GM19193 (cell line): ENCODE results near the gene STK4.

Source experiments
- POLR2A ChIP-seq: IDR thresholded peaks from 4 replicates; pipeline ENCODE4 v1.6.1; 2011; ENCODE audit not compliant: insufficient read depth, insufficient read length; ENCODE audit errors: extremely low read depth

STK4 gene

DNA sequence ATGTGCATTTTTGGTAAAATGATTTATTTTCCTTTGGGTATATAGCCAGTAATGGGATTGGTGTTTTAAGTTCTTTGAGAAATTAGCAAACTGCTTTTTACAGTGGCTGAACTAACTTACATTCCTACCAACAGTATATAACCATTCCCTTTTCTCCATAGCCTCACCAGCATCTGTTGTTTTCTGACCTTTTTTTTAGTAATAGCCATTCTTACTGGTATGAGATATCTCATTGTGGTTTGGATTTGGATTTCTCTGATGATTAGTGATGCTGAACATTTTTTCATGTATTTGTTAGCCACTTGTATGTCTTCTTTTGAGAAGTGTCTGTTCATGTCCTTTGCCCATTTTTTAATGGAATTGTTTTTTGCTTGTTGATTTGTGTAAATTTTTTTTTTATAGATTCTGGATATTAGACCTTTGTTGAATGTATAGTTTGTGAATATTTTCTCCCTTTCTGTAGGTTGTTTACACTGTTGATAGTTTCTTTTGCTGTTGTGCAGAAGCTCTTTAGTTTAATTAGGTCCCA, 42.3 kb downstream of the STK4 start:
- no peak for TF ChIP-seq POLR2A

- no peak for TF ChIP-seq POLR2A
Observed at GRCh38 chr20:45010399-45010828, 44.1 kb downstream of the STK4 start.

DNA sequence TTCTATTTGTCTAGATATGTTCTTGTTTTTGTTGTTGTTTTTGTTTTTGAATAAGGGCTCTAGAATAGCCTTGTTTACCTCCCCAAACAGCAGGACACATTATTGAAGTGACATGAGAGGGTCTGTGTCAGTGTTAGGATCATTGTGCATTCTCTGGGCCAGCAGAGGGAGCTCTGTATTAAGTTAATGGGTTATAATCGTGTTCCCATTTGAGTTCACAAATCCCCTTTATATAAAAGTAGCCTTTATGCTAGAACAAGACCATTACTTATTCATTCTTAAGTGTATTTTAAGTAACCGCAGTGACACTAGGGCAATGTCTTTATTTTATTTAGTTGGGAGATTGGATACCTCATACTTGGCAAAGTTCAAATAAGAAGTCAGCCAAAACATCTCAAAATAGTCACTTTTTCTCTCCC, 44.8 kb downstream of the STK4 start:
- TF ChIP-seq POLR2A, result no peak

- TF ChIP-seq POLR2A, result no peak
Observed at GRCh38 chr20:45012682-45013302, 46.5 kb downstream of the STK4 start.

DNA sequence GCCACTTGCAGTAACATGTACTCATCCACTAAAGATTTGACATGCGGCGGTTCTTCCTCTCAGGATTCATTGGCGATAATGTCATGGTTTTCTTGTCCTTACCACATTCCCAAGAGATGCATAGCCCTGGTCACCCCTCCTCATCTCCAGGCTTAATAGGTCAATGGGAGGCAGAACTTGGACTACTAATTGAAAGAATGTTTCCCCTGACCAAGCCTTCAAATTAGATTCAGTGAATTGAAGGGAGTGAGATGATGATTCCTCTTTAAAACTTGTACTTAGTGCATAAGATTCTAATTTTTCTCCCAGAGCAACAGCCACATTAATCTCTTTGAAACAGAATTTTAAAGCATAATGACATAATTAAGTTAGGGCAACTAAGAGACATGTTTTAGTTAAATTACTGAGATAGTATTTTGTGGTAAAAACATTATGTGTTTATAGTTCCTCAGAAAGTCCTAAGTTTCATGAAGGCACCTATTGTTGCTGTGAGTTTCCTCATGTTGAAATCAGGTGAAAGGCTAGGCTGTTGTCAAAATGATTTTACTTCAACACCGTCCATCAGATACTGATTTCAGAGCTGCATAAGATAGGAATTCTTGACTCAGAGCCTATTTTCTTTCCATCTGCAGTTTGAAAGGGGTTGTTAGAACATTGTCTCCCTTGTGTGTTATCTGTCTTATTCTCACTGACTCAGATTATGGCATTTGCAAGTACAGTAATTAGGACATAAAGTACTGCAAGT, 48.5 kb downstream of the STK4 start:
- no peak for TF ChIP-seq POLR2A

DNA sequence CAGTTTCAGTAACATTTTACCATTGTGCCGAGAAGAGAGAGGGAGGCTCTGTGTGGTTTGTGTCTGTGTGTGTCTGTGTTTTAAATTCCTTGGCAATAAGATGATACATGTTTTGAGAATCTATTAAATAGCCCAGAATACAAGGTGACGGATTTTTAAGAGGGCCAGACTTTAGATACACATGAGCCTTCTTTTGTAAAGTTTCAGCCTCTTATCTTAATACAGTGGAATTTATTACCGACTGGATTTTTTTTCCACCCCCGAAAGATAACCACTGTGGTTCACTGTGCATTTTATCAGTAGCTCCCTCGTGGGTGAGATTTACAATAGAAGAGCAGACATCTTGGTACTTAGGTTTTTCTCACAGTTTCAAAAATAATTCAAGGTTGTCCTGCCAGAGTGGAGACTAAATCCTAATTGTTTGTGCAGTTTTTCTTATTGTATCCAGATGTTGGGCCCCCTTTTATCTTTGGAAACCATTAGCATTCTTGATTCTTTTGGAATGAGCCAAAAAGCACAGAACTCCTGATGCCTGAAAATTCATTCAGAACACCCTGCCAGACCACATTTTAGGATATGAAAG, 49.9 kb downstream of the STK4 start:
- TF ChIP-seq POLR2A, result no peak

DNA sequence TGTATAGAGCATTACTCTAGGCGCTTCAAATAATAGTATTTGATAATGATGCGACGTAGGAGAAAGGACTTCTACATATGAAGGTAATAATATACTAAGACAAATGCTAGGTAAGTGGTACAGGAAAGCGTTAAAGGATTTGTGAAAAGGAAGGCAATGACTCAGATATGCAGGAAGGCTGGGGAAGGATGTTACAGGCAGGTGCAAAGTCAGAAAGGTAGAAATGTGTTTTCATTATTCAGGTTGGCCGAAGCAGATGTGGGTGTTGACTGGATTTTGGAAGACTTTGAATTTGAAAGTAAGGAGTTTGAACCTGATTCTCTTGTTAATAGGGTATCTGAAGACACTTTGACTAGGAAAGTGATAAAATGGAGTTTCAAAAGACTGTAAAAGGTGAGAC, 51.0 kb downstream of the STK4 start:
- TF ChIP-seq POLR2A, result no peak

DNA sequence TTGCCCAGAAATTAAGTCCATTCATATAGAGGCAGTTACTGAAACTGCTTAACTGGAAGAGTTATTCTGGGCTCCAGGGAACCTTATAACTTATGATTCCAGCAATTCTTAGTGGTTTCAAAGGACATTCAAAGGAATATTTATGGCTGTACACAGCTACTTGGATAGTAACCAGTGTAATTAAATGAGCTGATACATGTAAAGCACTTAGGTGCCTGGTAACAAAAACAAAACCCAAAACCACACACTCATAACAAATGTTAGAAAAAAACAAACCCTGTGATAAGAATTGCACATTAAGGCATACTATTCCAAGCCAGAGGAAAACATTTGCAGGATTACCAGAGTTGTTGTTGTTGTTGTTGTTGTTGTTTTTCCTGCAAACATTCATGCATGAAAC, 51.5 kb downstream of the STK4 start:
- TF ChIP-seq POLR2A, result no peak

DNA sequence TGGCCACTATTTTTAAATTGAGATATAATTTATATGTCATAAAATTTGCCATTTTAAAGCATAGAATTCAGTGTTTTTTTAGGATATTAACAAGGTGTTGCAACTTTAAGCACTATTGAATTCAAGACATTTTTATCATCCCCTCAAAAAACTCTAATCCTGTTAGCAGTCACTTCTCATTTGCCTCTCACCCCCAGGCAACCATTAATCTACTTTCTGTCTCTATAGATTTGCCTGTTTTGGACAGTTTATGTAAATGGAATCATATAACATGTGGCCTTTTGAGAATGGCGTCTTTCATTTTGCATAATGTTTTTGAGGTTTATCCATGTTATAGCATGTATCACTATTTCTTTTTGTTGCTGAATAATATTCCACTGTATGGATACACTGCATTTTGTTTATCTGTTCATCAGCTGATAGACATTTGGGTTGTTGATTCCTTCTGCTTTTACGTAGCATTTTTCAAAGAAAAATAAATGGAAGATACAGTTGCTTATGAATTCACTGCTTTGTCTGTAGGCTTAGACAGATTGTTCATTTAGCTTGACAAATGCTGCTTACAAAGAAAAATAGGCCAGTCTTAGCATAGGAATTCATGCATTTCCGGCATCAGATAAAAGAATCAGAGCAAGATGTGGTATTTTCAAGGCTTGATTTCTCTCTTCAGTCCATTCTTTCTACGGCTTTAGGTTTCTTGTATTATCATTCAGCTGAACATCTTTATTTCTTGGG, 52.9 kb downstream of the STK4 start:
- TF ChIP-seq POLR2A, result no peak

- no peak for TF ChIP-seq POLR2A
Observed at GRCh38 chr20:45019762-45020123, 53.4 kb downstream of the STK4 start.

GRCh38 chr20:45020236-45020886, 54.0 kb downstream of the STK4 start:
- TF ChIP-seq POLR2A, result no peak

DNA sequence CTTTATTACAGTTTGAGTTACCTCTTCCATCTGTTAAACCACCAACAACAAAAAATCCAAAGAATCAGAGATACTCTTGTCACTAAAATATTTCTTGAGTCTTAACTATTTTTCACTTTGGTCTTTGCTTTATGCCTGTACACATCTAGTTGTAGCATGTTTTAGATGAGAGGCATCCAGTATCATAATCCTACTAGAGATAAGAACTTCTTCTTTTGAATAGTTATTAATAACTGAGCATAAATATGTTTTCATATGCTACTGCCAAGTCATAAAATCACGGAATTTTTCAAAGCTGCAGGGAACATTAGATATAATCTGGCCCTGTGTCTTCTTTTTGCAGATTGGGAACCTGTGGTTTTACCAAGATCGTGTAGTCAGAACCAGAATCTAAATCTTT, 55.3 kb downstream of the STK4 start:
- no peak for TF ChIP-seq POLR2A

DNA sequence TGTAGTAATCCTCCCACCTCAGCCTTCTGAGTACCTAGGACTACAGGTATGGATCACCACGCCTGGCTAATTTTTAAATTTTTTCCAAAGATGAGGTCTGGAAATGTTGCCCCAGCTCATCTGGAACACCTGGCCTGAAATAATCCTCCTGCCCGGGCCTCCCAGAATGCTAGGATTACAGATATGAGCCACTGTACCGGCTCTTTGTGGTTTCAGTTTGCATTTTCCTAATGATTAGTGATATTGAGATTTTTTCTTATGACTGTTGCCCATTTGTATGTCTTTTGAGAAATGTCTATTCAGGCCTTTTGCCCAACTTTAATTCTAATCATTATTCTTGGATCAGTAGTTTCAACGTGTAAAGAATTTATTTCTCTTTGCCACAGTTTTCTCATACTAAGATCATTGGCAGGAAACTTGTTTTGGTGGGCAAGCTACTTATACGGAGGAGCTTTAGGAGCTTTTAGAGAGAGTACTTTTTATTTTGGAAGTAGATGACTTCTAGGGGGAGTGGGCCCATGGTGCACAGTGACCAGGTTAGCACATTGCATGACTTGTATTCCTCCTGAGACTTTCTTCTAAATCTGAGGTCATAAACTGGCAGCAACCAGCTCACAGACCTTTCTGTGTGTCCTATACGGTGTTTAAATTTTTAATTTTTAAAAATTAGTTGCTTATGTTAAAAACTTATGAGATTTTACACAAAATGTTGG, 62.3 kb downstream of the STK4 start:
- TF ChIP-seq POLR2A, result no peak

DNA sequence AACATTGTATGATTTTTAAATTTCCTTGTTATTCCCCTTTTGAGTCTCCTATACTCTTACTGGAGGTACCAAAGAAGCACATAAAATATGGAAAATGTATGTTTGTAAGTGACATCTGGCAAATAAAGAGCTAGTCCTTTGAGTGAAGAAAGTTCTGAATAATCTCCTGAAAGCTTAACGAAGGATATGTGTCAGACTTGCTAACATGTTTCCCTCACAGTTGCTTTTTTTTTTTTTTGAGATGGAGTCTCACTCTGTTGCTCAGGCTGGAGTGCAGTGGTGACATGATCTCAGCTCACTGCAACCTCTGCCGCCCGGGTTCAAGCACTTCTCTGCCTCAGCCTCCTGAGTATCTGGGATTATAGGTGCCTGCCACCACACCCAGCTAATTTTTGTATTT, 63.6 kb downstream of the STK4 start:
- no peak for TF ChIP-seq POLR2A
